Ishikawa (cell line): ENCODE data around the gene MARCHF11.

ENCODE experiments used
- CREB1 ChIP-seq: IDR thresholded peaks from 2 replicates; pipeline ENCODE4 v1.6.1; 2012; ENCODE audit warnings: low read depth
- EGR1 ChIP-seq: IDR thresholded peaks from 2 replicates; pipeline ENCODE4 v1.6.1; 2012
- EP300 ChIP-seq: IDR thresholded peaks from 2 replicates; pipeline ENCODE4 v1.6.1; 2012; ENCODE audit warnings: borderline replicate concordance
- FOXM1 ChIP-seq: IDR thresholded peaks from 2 replicates; pipeline ENCODE4 v1.6.1; 2012; ENCODE audit warnings: low read depth, borderline replicate concordance
- NFIC ChIP-seq: IDR thresholded peaks from 2 replicates; pipeline ENCODE4 v1.6.1; 2012
- RAD21 ChIP-seq: IDR thresholded peaks from 2 replicates; pipeline ENCODE4 v1.6.1; 2012; ENCODE audit warnings: low read depth
- TAF1 ChIP-seq: IDR thresholded peaks from 2 replicates; pipeline ENCODE4 v1.6.1; 2012; ENCODE audit warnings: low read depth, mild to moderate bottlenecking
- TCF12 ChIP-seq: IDR thresholded peaks from 2 replicates; pipeline ENCODE4 v1.6.1; 2012; ENCODE audit warnings: low read depth
- TEAD4 ChIP-seq: IDR thresholded peaks from 2 replicates; pipeline ENCODE4 v1.6.1; 2012
- YY1 ChIP-seq: IDR thresholded peaks from 2 replicates; pipeline ENCODE4 v1.6.1; 2012; ENCODE audit warnings: low read depth
- TF ChIP-seq, protein P1 (sequence below): IDR thresholded peaks from 2 replicates; pipeline ENCODE4 v1.6.1; 2012

Gene MARCHF11

DNA sequence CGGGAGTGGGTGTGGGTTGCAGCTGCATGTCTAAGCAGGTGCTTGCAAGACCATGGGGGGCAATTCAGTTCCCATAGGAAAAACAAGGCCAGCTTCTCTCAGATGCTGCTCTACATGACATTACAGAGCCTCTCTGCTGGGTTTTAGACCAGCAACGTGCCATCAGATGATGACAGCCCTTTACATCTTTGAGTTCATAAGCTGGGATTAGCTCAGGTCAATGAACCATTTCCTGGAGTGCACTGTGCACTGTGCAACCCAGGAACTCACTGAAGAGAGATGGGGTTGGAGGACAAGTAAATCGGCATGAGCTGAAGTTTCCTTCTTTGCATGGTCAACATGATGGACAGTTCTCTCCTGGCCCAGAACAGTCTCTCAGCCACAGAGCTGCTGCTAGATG is 160.6 kb downstream of the MARCHF11 start:
- TF ChIP-seq RAD21 = no peak
- TF ChIP-seq EP300 = no peak
- TF ChIP-seq TCF12 = no peak
- TF ChIP-seq YY1 = no peak
- TF ChIP-seq TEAD4 = no peak
- TF ChIP-seq, protein P1, sequence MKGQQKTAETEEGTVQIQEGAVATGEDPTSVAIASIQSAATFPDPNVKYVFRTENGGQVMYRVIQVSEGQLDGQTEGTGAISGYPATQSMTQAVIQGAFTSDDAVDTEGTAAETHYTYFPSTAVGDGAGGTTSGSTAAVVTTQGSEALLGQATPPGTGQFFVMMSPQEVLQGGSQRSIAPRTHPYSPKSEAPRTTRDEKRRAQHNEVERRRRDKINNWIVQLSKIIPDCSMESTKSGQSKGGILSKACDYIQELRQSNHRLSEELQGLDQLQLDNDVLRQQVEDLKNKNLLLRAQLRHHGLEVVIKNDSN = no peak
- no peak for TF ChIP-seq CREB1
- TF ChIP-seq TAF1 = no peak

DNA sequence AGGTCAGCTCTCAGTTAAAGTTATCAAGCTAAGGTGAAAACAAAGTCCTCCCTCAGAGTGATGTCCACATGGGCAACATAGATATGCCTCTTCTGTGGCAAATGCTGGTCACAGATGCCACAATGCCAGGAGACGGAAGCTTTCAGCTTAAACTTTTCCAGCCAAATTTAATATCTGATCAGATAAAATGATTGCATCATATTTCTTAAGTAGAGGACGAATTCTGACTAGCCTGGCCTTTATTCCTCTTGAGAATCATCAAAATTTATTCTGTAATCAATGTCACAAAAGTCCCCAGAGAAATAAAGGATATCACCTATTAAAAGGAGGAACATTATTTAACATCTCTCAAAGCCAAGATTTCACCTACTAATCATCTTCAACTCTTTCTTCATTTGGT is 161.9 kb downstream of the MARCHF11 start:
- no peak for TF ChIP-seq EGR1
- TF ChIP-seq FOXM1 = no peak
- TF ChIP-seq NFIC = no peak
- no peak for TF ChIP-seq TCF12
- TF ChIP-seq YY1 = no peak
